A673 (cell line): Measurements from ENCODE around the gene CHCHD6.

Source experiments
- EZH2 ChIP-seq: fragments of 200-600 bp; sonication (generic); IDR thresholded peaks from 2 replicates; pipeline ENCODE4 v1.6.1; 2017; ENCODE audit warnings: borderline replicate concordance, low read depth, mild to moderate bottlenecking, mixed read lengths, antibody characterized with exemption, low read length; ENCODE audit not compliant: poor library complexity, severe bottlenecking
- TF ChIP-seq, protein P1 (sequence below): fragments of 300-800, 200-600 bp; sonication (generic); conservative IDR thresholded peaks from 2 replicates; pipeline ENCODE4 v1.5.1; 2017; ENCODE audit warnings: low read depth, mild to moderate bottlenecking, antibody characterized with exemption, low read length, moderate library complexity, mixed read lengths

DNA sequence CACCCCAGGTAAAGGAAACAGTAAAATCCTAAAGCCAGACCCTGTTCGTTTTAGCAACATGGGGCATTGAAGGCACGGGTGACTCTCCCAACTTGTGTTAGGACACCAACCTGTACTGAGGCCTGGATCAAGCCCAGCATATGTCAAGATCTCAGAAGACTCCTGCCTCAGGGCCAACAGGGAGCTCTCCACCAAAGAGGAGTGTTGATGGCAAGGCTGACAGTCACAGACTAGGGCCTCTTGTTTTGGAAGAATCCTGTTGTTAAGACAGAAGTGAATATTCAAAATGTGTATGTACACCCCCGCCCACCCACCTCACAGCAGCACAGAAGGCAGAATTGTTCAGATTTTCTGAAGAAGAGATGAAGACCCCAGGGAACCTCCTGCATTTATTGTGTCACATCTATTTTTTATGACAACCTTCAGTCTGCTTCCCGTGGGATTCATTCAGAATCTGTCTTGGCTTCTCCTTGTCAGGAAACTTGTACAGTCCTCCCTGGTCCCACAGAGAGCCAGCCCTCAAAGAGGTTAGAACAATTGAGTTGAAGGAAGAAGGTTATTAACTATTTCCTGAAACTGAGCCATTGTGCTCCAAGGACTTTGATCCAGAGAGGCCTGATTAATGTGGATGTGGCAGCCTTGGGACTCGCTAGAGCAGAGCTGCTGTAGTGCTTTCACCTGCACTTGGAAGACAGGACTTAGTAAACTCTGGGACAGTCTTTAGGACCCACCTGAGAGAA lies 217.2 kb downstream of the CHCHD6 start:
- TF ChIP-seq, protein P1, sequence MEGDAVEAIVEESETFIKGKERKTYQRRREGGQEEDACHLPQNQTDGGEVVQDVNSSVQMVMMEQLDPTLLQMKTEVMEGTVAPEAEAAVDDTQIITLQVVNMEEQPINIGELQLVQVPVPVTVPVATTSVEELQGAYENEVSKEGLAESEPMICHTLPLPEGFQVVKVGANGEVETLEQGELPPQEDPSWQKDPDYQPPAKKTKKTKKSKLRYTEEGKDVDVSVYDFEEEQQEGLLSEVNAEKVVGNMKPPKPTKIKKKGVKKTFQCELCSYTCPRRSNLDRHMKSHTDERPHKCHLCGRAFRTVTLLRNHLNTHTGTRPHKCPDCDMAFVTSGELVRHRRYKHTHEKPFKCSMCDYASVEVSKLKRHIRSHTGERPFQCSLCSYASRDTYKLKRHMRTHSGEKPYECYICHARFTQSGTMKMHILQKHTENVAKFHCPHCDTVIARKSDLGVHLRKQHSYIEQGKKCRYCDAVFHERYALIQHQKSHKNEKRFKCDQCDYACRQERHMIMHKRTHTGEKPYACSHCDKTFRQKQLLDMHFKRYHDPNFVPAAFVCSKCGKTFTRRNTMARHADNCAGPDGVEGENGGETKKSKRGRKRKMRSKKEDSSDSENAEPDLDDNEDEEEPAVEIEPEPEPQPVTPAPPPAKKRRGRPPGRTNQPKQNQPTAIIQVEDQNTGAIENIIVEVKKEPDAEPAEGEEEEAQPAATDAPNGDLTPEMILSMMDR = no peak
- no peak for TF ChIP-seq EZH2
